Posterior cingulate gyrus (tissue), 11 donors: ENCODE measurements around the gene PTHLH.

Experiments used
- DNase-seq, 10 donors: peaks; one replicate each; pipeline versions ENCODE4 v3.0.0 to v3.0.0-alpha.2; 2020 to 2021; ENCODE audit warnings: mixed read lengths in 3 of 10
- intact Hi-C: fragments of 100-400 bp; cut with DNase I; formaldehyde crosslinking; loops from one replicate; pipeline ENCODE4 v1.15.1; 2023

PTHLH gene

DNA sequence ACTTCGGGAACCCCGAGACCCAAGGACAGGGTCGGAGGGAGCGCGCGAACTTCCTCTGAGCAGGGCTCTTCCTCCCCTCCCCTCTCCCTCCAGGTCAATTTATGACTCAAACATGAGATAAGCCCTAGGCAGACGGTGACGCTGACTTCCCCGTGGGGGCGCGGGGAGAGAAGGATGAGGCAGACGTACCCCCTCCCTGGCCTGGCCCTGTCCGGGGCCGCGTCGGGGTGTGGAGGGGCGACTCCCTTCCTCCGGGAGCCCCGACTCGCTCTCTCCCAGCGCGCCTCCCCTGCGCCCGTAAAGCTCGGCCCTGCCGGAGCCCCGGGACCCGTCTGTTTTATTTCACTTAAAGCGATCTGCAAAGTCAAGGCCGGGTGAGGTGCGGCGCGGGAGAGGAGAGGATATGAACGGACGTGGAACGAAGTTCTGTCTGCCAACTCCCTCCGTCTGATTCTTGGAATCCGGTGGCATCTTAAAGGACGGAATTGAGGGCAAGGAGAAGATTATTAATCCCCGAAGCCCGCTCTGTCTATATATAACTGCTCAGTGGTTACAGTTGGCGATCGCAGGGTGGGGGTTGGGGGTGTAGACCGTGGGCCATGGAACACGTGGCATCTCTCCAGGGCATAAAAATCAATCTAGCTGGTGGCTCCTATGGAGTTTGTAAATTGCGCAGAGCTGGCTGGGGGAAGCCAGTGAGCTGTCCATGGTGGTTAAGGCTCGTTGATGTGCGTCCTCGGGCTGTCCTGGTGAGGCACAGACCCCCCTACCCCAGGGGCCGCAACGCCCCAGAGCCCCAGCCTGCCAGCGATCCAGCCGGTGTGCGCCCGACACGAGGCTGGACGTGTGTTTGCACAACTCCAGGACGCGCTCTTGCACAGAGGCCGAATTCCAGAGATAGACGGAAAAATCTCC is 2.9 kb upstream of the PTHLH start:
- peak in 2 of 10 donors; percentile 62 to 84 for DNase-seq
- intact Hi-C loops, result no loop called here

DNA sequence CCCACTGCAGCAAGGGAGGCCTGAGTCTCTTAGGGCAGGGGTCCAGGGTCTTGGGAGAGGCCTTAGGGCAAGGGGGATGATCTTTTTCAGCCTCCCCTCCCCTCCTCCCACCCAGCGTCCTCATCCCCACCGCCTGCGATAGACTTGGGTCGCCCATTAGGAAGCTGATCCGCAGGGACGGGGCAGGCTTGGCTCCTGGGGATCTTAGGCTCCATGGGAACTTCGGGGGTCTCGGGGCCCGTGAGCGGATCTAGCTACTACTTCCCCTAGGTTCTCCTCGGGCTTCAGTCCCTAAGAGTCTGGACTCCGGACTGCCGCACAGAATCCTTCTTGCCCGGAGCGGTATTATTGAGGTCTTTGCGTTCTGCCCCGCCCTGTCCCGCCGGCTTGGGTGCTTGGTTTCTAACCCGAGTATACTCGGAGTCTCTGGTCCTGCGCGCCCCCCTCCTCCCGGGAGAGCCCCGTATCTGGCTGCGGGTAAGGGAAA is 2.2 kb upstream of the PTHLH start:
- DNase-seq, result peak in 1 of 10 donors; percentile 77
- intact Hi-C loops, result no loop called here

DNA sequence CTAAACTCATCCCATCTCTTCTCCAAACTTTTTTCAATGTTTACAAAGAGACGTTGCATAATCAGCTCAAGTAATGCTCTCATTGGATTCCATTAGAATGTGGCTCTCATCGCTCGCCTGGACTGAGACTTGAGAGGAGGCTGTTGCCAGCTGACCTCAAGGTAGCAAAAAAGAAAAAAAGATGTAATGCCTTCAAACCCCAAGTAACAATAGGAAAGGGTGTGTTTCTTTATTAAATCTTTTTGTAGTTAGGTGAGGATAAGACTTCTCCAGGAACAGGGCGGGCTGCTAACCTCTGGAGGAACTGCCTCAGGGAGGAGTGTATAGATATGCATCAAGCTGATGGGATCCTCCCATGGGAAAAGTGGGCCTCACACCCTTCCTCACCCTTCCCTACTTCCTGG is 956 bp upstream of the PTHLH start:
- intact Hi-C loops, result no loop called here

GRCh38 chr12:27971606-27972005 is 927 bp downstream of the PTHLH start:
- no peak for DNase-seq
- intact Hi-C loops, result no loop called here

More for the DNA sequence above, 956 bp upstream of the PTHLH start:
- DNase-seq, result no peak

DNA sequence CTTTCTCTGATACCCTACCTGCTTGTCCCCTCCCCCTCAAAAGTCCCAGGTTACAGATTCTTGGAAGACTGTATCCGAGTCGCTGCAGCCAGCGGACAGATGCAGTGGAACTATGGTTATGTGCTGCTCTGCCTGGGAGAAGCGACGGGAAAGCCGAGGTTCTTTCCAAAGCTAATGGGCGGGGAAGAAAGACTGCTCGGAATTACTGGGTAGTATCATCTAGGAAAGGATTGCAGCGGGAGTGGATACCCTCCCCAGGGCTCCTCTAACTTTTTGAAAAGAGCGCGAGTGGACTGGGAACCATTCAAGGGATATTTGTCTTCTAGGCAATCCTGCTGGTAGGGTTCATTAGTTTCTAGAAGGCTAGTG is 1.4 kb downstream of the PTHLH start:
- peak in 1 of 10 donors; percentile 76 for DNase-seq
- intact Hi-C loops, result no loop called here

- intact Hi-C loops, result no loop called here
- DNase-seq, result peak in 4 of 10 donors; percentile 15 to 84 (median 72)
Observed at GRCh38 chr12:27970401-27971120, 2.0 kb downstream of the PTHLH start.

GRCh38 chr12:27969624-27970400 is 2.7 kb downstream of the PTHLH start:
- DNase-seq, result peak in 5 of 10 donors; percentile 30 to 88 (median 82)
- intact Hi-C loops, result no loop called here

GRCh38 chr12:27968972-27969623 is 3.4 kb downstream of the PTHLH start:
- peak in 4 of 10 donors; percentile 15 to 78 (median 76) for DNase-seq
- intact Hi-C loops, result no loop called here

- no peak for DNase-seq
- intact Hi-C loops, result no loop called here
Observed at GRCh38 chr12:27967551-27968054, 4.9 kb downstream of the PTHLH start.

- DNase-seq, result no peak
- intact Hi-C loops, result no loop called here
Observed at GRCh38 chr12:27966870-27967269, 5.7 kb downstream of the PTHLH start.

DNA sequence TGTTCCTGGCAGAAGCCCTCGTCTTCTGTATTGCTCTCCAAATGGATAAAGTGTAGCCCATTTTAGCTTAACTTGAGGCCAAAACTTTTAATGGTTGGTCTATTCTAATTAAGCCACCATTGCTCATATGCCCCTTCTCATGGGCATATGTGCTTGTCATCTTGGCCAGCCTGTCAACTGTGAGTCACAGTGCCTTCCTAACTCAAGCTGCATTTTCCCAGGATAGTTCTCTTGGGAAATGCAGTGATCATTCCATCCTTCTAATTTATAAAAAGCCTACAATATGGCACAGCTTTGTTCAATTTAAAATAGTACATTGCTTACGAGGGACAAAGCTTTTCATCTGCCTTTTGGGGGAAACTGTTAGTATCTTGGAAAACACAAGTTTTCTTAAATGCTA is 6.6 kb downstream of the PTHLH start:
- DNase-seq, result no peak
- intact Hi-C loops, result no loop called here

GRCh38 chr12:27965411-27965810 is 7.1 kb downstream of the PTHLH start:
- intact Hi-C loops, result no loop called here
- DNase-seq, result no peak

GRCh38 chr12:27964123-27964522 is 8.4 kb downstream of the PTHLH start:
- intact Hi-C loops, result no loop called here
- no peak for DNase-seq

DNA sequence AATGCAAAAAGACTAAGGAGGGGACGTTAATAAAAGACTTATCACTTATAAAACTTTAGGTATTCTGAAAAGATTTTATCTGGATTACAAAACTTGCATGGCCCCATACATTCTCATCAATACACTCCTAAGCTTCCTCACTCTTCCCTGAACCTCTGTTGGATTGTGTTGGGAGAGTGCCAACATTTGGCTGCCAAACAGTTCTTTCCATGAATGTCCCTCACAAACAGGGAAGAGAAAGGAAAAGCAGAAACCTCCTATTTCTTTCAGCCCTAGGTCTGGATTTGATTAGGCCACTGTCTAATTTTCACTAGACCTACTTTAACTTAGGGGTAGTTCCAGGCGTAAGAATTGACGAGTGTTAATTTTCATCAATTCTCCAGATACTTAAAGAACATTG is 11.7 kb downstream of the PTHLH start:
- no peak for DNase-seq
- intact Hi-C loops, result no loop called here

DNA sequence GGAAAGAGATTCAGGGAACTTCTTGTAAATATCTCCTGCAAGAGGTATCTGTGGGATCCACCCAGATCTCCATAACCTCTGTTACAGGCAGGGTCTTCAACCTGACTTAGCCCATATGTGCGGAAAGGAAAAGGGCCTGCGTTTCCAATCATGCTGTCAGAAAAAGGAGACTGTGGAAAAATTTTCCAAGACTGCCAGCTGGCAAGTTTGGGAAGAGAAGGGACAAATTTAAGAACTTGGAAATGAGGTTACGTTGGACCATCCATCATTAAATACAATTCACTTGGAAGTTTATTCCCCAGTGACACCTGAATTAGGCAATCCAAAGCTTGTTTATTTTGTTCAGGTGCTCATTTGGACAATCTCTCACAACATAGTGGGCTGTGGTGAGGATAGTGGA is 13.9 kb downstream of the PTHLH start:
- no peak for DNase-seq
- intact Hi-C loops, result no loop called here

DNA sequence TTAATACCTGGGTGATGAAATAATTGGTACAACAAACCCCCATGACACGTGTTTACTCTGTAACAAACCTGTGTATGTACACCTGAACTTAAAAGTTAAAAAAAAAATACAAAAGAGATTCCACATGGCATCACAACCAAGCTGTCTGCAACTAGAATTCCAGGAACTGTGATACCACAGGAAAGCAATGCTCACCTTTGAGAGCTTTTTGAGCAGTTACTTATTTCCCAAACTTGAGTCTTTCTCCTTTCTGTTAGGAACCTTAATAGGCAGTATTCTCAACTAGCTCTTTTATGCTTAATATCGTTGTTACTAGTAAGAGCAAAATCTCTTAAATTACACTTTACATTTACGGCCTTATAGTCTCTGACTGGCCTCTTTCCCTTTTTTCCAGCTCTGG is 15.2 kb downstream of the PTHLH start:
- intact Hi-C loops, result no loop called here
- DNase-seq, result no peak

GRCh38 chr12:27953817-27954216 is 18.7 kb downstream of the PTHLH start:
- no peak for DNase-seq
- intact Hi-C loops, result no loop called here

DNA sequence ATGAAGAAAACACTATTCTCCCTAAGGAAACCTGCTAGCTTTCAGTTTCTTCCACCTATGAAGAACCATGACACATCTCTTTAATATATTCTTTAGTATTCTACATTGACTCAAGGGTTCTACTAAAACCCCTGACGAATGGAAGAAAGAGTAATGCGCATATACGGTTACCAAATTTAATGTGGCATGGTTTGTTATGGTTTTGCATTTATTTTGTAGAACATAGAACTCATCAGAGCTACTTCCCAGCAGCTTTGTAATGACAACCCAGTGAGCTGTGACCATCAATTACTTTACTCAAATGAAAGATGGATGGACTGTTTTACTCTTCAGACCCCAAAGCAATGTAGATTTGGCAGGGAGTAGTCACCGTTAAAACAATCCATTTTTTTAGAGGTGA is 19.2 kb downstream of the PTHLH start:
- DNase-seq, result no peak
- intact Hi-C loops, result no loop called here

DNA sequence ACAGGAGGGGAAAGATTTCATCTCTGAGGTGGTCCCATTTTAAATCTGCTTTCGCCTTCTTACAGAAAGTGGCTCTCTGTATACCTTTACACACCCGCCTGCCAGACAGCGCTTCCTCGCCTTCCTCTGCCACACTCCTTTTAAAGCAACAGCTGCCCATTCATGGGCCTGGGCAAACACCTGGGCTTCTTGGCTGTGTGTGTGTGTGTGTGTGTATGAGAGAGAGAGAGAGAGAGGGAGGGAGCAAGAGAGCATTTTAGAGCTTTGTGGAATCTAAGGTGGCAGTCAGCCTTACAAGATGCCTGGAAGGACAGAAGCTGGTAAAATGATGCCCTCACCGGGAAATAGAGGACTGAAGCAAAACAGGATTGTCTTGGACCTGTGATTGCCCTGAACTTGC is 20.0 kb downstream of the PTHLH start:
- no peak for DNase-seq
- intact Hi-C loops, result no loop called here

GRCh38 chr12:27951898-27952297 is 20.6 kb downstream of the PTHLH start:
- no peak for DNase-seq
- intact Hi-C loops, result no loop called here
